ENCODE measurements around the gene DAAM1.

The DAAM1 gene

GRCh38 chr14:59197695-59198262 lies 9.3 kb downstream of the DAAM1 start:
- no peak for FAIRE-seq
- TF ChIP-seq CTCF (IDR thresholded peaks at IDR 0.05; ENCODE audit: insufficient read depth, missing control alignments): no peak
- DNase-seq (ENCODE audit: insufficient read length, low spot score): no peak

GRCh38 chr14:59199205-59199604 lies 10.7 kb downstream of the DAAM1 start:
- FAIRE-seq (no peak), DNase-seq (ENCODE audit: insufficient read length, low spot score) (no peak)
- TF ChIP-seq CTCF (IDR thresholded peaks at IDR 0.05; ENCODE audit: insufficient read depth, missing control alignments): no peak

- no peak for TF ChIP-seq CTCF (IDR thresholded peaks at IDR 0.05; ENCODE audit: insufficient read depth, missing control alignments)
- DNase-seq (ENCODE audit: insufficient read length, low spot score) (no peak), FAIRE-seq (no peak)
These were observed 11.1 kb downstream of the DAAM1 start for GRCh38 chr14:59199614-59200013.

GRCh38 chr14:59200195-59200594 lies 11.7 kb downstream of the DAAM1 start:
- DNase-seq (ENCODE audit: insufficient read length, low spot score) (no peak), FAIRE-seq (no peak)
- TF ChIP-seq CTCF (IDR thresholded peaks at IDR 0.05; ENCODE audit: insufficient read depth, missing control alignments): no peak

GRCh38 chr14:59202031-59202430 lies 13.6 kb downstream of the DAAM1 start:
- DNase-seq (ENCODE audit: insufficient read length, low spot score): no peak
- TF ChIP-seq CTCF (IDR thresholded peaks at IDR 0.05; ENCODE audit: insufficient read depth, missing control alignments): no peak
- FAIRE-seq: no peak

- no peak for TF ChIP-seq CTCF (IDR thresholded peaks at IDR 0.05; ENCODE audit: insufficient read depth, missing control alignments)
- no peak for FAIRE-seq
- DNase-seq (ENCODE audit: insufficient read length, low spot score): no peak
These were observed 15.8 kb downstream of the DAAM1 start for GRCh38 chr14:59204305-59204704.

- FAIRE-seq: no peak
- no peak for DNase-seq (ENCODE audit: insufficient read length, low spot score)
- no peak for TF ChIP-seq CTCF (IDR thresholded peaks at IDR 0.05; ENCODE audit: insufficient read depth, missing control alignments)
These were observed 18.4 kb downstream of the DAAM1 start for GRCh38 chr14:59206892-59207291.

All from D721Med (cell line).